Measurements from ENCODE around the gene PAK2.
"Not testable (repeated sequence)": the region's sequence is repeated elsewhere in the genome, so short reads cannot be mapped to it uniquely, and the experiment has no call there.

Gene PAK2

DNA sequence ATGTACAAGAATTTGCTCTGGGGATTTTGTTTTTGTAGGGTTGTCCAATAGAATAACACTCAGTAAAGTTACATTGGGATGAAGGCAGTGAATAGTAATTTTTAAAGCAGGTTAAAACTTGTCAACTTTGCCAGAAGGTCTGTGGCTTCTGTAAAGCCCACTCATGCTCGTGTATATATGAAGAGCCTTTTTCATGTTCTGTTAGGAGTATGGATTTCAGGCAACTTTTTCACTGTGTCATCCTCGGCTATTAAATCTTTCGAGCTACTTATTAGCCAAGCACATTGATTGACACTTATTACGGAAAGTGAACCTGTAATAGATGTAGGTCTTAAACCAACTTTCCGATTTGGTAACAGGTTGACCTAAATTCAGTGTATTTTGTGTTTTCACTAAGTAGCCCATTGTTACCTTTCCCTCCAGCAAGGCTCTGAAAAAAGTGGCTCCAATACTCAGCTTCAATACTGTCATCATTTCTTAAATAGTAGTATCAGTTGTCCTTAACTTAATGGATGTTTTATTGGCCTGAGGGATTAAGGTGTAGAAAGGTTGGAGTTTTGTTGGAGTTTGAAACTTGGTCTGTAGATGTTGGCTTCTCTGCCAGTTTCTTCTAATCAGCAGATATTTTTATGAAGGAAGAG lies 1.7 kb downstream of the PAK2 start:
- CTCF ChIA-PET, result interaction anchor here (1.4 to 1.7 kb wide), 2 partner anchors 57 to 59 kb away, joined by 3 to 6 read pairs; no protein-coding TSS in a partner anchor
- DNase-seq (ENCODE audit: extremely low spot score), result no peak
- POLR2A ChIA-PET, result no interaction called here
- TF ChIP-seq, protein P1, sequence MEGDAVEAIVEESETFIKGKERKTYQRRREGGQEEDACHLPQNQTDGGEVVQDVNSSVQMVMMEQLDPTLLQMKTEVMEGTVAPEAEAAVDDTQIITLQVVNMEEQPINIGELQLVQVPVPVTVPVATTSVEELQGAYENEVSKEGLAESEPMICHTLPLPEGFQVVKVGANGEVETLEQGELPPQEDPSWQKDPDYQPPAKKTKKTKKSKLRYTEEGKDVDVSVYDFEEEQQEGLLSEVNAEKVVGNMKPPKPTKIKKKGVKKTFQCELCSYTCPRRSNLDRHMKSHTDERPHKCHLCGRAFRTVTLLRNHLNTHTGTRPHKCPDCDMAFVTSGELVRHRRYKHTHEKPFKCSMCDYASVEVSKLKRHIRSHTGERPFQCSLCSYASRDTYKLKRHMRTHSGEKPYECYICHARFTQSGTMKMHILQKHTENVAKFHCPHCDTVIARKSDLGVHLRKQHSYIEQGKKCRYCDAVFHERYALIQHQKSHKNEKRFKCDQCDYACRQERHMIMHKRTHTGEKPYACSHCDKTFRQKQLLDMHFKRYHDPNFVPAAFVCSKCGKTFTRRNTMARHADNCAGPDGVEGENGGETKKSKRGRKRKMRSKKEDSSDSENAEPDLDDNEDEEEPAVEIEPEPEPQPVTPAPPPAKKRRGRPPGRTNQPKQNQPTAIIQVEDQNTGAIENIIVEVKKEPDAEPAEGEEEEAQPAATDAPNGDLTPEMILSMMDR (IDR thresholded peaks at IDR 0.05; ENCODE audit: control extremely low read depth, extremely low read depth, low read depth, missing control alignments), result no peak

DNA sequence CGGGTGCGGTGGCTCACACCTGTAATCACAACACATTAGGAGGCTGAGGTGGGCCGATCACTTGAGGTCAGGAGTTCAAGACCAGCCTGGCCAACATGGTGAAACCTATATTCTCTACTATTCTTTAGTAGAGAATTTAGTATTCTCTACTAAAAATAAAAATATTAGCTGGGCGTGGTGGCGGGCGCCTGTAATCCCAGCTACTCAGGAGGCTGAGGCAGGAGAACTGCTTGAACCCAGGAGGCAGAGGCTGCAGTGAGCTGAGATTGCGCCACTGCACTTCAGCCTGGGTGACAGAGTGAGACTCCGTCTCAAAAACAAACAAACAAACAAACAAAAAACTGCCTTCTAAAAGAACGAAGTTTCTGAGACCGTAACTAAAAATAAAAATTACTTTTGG lies 3.9 kb downstream of the PAK2 start:
- CTCF ChIA-PET; POLR2A ChIA-PET; DNase-seq (ENCODE audit: extremely low spot score): not testable (repeated sequence)

- no peak for DNase-seq (ENCODE audit: extremely low spot score)
- TF ChIP-seq, protein P1 (IDR thresholded peaks at IDR 0.05; ENCODE audit: control extremely low read depth, extremely low read depth, low read depth, missing control alignments), result no peak
- CTCF ChIA-PET, result no interaction called here
- POLR2A ChIA-PET, result no interaction called here
Observed at GRCh38 chr3:196749125-196749524, 9.5 kb downstream of the PAK2 start.

DNA sequence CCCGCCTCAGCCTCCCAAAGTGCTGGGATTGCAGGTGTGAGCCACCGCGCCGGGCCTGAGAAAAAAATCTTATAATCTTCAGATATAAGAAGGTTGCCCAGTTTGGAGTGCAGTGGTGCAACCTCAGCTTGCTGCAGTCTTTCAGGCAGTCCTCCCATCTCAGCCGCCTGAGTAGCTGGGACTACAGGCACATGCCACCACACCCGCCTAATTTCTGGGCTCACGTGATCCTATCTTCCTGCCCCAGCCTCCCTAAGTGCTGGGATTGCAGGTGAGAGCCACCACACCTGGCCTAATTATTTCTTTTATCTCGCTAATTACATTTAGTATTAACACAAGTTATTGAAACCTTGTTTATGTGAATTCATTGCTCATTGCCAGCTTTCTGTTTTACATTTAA lies 13.5 kb downstream of the PAK2 start:
- ChIA-PET POLR2A (no interaction called here), CTCF (interaction anchor here (1.4 to 1.7 kb wide), 2 partner anchors 10 to 33 kb away, joined by 3 to 4 read pairs; no protein-coding TSS in a partner anchor)
- DNase-seq (ENCODE audit: extremely low spot score), result no peak
- TF ChIP-seq, protein P1 (IDR thresholded peaks at IDR 0.05; ENCODE audit: control extremely low read depth, extremely low read depth, low read depth, missing control alignments), result no peak

GRCh38 chr3:196754091-196754981 lies 14.7 kb downstream of the PAK2 start:
- no peak for DNase-seq (ENCODE audit: extremely low spot score)

GRCh38 chr3:196756732-196757131 lies 17.1 kb downstream of the PAK2 start:
- ChIA-PET POLR2A (no interaction called here), CTCF (interaction anchor here (1.4 kb wide), 1 partner anchor 10 kb away, joined by 5 read pairs; no protein-coding TSS in a partner anchor)
- TF ChIP-seq, protein P1 (IDR thresholded peaks at IDR 0.05; ENCODE audit: control extremely low read depth, extremely low read depth, low read depth, missing control alignments), result no peak
- no peak for DNase-seq (ENCODE audit: extremely low spot score)

More at GRCh38 chr3:196754091-196754981, 14.7 kb downstream of the PAK2 start:
- CTCF ChIA-PET, result interaction anchor here (1.4 kb wide), 1 partner anchor 9 kb away, joined by 3 read pairs; no protein-coding TSS in a partner anchor
- POLR2A ChIA-PET, result no interaction called here
- TF ChIP-seq, protein P1 (IDR thresholded peaks at IDR 0.05; ENCODE audit: control extremely low read depth, extremely low read depth, low read depth, missing control alignments), result no peak
